PFSK-1 (cell line): ENCODE data around the gene VGLL1.

ENCODE experiments used
- FOXP2 ChIP-seq: optimal IDR thresholded peaks from 2 replicates; pipeline ENCODE3; 2011; ENCODE audit warnings: borderline replicate concordance, control low read depth, inconsistent platforms; ENCODE audit not compliant: insufficient read depth; ENCODE audit errors: extremely low read length, extremely low read depth
- POLR2AphosphoS5 ChIP-seq: IDR thresholded peaks from 2 replicates; pipeline ENCODE4 v1.6.1; 2012; ENCODE audit warnings: low read depth, mild to moderate bottlenecking, control low read depth, low read length, moderate library complexity
- REST ChIP-seq, 2 experiments: IDR thresholded peaks; 2 replicates each; pipeline versions ENCODE4 v1.6.1 to v1.8.0; 2011 to 2012; ENCODE audit warnings: low read depth in 2 of 2, low read length in 2 of 2, control low read depth in 1 of 2, inconsistent platforms in 1 of 2, mild to moderate bottlenecking in 1 of 2, moderate library complexity in 1 of 2; ENCODE audit not compliant: insufficient read depth in 1 of 2
- SIN3A ChIP-seq: IDR thresholded peaks from 2 replicates; pipeline ENCODE4 v1.6.1; 2012; ENCODE audit warnings: mild to moderate bottlenecking, low read length, moderate library complexity, borderline replicate concordance; ENCODE audit not compliant: insufficient read depth
- TAF1 ChIP-seq: IDR thresholded peaks from 2 replicates; pipeline ENCODE4 v1.6.1; 2012; ENCODE audit warnings: low read length, control low read depth, borderline replicate concordance; ENCODE audit not compliant: insufficient read depth

VGLL1 gene

DNA sequence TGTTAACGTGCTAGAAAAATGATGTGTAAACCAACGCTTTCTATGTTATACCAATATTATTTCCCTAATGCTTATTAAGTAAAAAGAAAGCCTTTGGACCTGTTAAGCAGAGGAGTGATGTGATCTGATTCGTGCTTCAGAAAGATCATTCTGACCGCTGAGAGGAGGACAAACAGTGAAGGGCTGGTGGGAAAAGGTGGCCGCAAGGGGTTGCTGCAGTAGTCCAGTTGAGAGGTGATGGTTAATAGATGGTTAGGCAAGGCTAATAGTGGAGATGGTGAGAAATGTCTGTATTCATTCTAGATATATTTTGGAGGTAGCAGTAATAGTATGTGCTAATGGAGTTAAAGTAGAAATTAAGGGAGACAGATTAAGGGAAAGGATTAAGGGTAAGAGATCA is 12.9 kb upstream of the VGLL1 start:
- TF ChIP-seq TAF1 (no peak), SIN3A (no peak)

GRCh38 chrX:136523770-136524169 is 8.2 kb upstream of the VGLL1 start:
- no peak for TF ChIP-seq POLR2AphosphoS5
- no peak for TF ChIP-seq FOXP2
- TF ChIP-seq REST (IDR thresholded peaks at IDR 0.05; ENCODE audit: insufficient read depth in 1 of 2, low read depth in 2 of 2, low read length in 2 of 2), result no peak
- no peak for TF ChIP-seq SIN3A
- TF ChIP-seq TAF1, result no peak

DNA sequence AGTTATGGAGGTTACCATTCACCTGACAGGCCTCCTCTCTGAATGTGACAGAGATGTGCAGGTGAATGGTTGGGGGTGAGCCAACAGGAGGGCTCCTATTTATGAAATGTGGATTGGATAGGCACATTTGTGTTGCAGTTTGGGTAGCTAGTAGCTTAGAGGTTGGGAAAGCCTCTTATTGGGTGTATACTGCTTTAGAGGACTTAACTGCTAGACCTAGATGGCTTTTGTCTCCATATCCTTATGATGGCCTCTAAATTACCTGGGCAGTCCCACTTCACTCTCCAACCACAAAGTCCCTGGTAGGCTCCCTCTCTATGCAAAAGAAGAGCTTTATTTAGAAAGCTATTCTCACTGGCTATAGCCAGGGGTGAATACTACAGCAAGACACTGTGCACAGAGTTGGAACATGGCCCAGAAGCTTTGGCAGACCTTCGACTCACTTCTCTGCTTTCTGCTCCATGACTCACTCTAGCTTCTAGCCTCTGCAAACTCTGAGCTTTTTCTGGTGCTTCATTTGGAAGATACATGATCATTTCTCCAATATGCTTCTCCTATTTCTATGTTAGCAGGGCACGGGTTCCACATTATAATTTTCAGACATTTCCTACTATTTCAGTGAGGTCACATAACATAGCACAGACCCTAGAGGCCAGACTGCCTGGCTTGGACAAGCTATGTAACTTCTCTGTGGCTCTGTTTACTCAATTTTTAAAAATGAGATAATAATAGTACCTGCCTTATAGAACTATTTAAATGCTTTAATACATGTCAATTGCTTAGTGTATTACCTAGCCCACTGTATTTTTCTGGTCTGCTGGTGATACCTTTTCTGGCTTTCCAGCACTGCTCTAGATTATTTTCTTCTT is 6.0 kb upstream of the VGLL1 start:
- TF ChIP-seq SIN3A (no peak), REST (IDR thresholded peaks at IDR 0.05; ENCODE audit: insufficient read depth in 1 of 2, low read depth in 2 of 2, low read length in 2 of 2) (no peak), FOXP2 (no peak), POLR2AphosphoS5 (no peak), TAF1 (no peak)

DNA sequence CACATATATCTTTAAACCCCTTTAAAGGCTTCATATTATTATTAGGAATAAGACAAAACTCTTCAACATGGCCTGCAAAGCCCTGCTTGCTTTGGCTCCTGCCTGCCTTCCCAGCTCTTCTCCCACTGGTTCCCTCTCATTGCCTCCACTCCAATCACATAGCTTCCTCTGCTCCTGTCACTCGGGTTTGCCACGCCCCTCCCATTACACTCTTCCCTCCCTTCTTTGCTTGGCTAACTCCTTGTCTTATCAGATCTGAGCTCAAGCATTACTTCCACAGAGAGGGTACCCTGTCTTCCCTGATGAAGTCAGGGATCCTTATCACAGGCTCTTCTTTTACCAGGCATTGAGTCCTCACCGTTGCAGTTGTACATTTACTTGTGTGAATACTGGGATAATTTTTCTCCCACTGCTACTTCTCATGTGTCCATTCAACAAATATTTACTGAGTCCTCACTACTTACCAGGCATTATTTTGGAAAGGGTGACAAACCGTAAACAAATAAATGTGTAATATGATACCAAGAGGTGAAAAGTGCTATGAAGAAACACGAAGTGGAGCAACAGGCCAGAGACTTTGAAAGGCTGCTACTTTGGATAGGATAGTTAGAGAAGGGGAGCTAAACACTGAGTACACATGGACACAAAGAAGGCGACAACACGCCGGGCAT is 3.2 kb upstream of the VGLL1 start:
- TF ChIP-seq POLR2AphosphoS5, result no peak
- no peak for TF ChIP-seq TAF1
- TF ChIP-seq SIN3A, result no peak
- TF ChIP-seq REST (IDR thresholded peaks at IDR 0.05; ENCODE audit: insufficient read depth in 1 of 2, low read depth in 2 of 2, low read length in 2 of 2), result no peak
- TF ChIP-seq FOXP2, result no peak

- TF ChIP-seq SIN3A, result no peak
- no peak for TF ChIP-seq POLR2AphosphoS5
These were observed 2.2 kb upstream of the VGLL1 start for GRCh38 chrX:136529795-136530194.

DNA sequence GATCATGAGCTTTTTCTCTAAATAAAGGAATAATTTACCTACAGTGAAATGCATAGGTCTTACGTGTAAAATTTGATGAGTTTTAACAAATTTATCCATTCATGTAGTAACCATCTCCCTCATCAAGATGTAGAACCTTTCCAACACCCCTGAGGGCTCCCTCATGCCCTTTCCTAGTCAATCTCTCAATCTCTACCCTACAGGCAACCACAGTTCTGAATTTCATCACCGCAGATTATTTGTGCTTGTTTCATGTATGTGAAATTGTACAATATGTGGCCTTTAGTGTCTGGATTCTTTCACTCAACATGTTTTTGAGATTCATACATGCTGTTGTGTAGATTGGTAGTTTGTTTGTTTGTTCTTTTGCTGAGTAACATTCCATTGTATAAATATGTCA is 2.1 kb downstream of the VGLL1 start:
- TF ChIP-seq REST (IDR thresholded peaks at IDR 0.05; ENCODE audit: insufficient read depth in 1 of 2, low read depth in 2 of 2, low read length in 2 of 2) (no peak), FOXP2 (no peak), SIN3A (no peak), TAF1 (no peak), POLR2AphosphoS5 (no peak)
